Panc1 (cell line): ENCODE measurements around the gene SLC11A1. TPM values are rescaled to one million over a fixed set of nuclear protein-coding genes. Genes with fewer than 3 reads are reported as not detected.
A peak's percentile ranks its signal among the peaks of the same experiment; 100 is the strongest.

Experiments used
- ATAC-seq: fragments of 200-7000 bp; cut with Tn5 transposase; 2 replicates; pipeline ENCODE4 v1.9.1; 2020; ENCODE audit warnings: mild to moderate bottlenecking, moderate library complexity
- BruUV-seq: library from RNA; stranded (reverse); fragments of 400-500 nt; replicated peaks from 2 replicates; lab custom pipeline; 2021; lab: Mats Ljungman, UMichigan
- CTCF ChIA-PET: fragments of 300-600 bp; sonication (Branson Sonifier 250); formaldehyde crosslinking; loops from one replicate; lab custom pipeline; 2022; ENCODE audit warnings: antibody characterized with exemption; lab: Charles Lee
- POLR2A ChIA-PET: fragments of 300-600 bp; sonication (Branson Sonifier 250); formaldehyde crosslinking; loops from one replicate; lab custom pipeline; 2022; ENCODE audit warnings: antibody characterized with exemption; lab: Charles Lee
- DNase-seq: peaks from one replicate; pipeline ENCODE4 v3.0.0-alpha.2; 2010; ENCODE audit warnings: low read depth, low spot score
- H3K27ac ChIP-seq: 2 replicates; pipeline ENCODE4 v1.5.1; 2011; ENCODE audit warnings: mild to moderate bottlenecking, low read length, inconsistent platforms
- H3K27me3 ChIP-seq: fragments of 200-500 bp; sonication (Bioruptor generic); 2 replicates; pipeline ENCODE4 v1.6.0; 2014; ENCODE audit warnings: low read length, inconsistent platforms; ENCODE audit not compliant: control insufficient read depth, insufficient read depth
- H3K36me3 ChIP-seq: fragments of 200-500 bp; sonication (Bioruptor generic); 2 replicates; pipeline ENCODE4 v1.5.1; 2014; ENCODE audit warnings: inconsistent platforms, mild to moderate bottlenecking, low read length, moderate library complexity; ENCODE audit not compliant: control insufficient read depth, insufficient read depth
- H3K4me1 ChIP-seq: 2 replicates; pipeline ENCODE4 v1.5.1; 2011; ENCODE audit warnings: inconsistent platforms, mild to moderate bottlenecking, low read length, moderate library complexity; ENCODE audit not compliant: control insufficient read depth, insufficient read depth
- H3K4me3 ChIP-seq, 2 experiments: 2 replicates each; pipeline ENCODE4 v1.5.1; 2011 to 2012; ENCODE audit warnings: low read depth in 2 of 2, low read length in 2 of 2, mild to moderate bottlenecking in 2 of 2, inconsistent platforms in 1 of 2, moderate library complexity in 1 of 2
- H3K9me3 ChIP-seq: fragments of 200-500 bp; sonication (Bioruptor generic); 2 replicates; pipeline ENCODE4 v1.5.1; 2014; ENCODE audit warnings: low read depth, mild to moderate bottlenecking, inconsistent platforms, low read length, moderate library complexity; ENCODE audit not compliant: control insufficient read depth, insufficient read depth
- POLR2AphosphoS5 ChIP-seq: IDR thresholded peaks from 2 replicates; pipeline ENCODE4 v1.6.1; 2012; ENCODE audit warnings: mild to moderate bottlenecking, low read depth, low read length, moderate library complexity
- SIN3A ChIP-seq: IDR thresholded peaks from 2 replicates; pipeline ENCODE4 v1.6.1; 2012; ENCODE audit warnings: low read depth, mild to moderate bottlenecking, low read length, moderate library complexity, borderline replicate concordance; ENCODE audit not compliant: insufficient read depth
- TCF7L2 ChIP-seq: IDR thresholded peaks from 2 replicates; pipeline ENCODE4 v1.6.1; 2011; ENCODE audit warnings: mild to moderate bottlenecking, low read depth, low read length, inconsistent platforms
- in situ Hi-C: cut with HindIII; loops from 2 replicates; pipeline ENCODE4 v1.10.0; 2016; ENCODE audit warnings: low sequenced_read_pairs, low pct_unique_long_range_greater_than_20kb
- intact Hi-C: fragments of 100-400 bp; cut with micrococcal nuclease; formaldehyde crosslinking; loops from one replicate; pipeline ENCODE4 v1.10.0; 2022; ENCODE audit not compliant: unreplicated experiment
- total RNA-seq: library from RNA; stranded (reverse); gene quantifications from one replicate; pipeline ENCODE4 v1.2.1, GENCODE V29; 2021; ENCODE audit not compliant: unreplicated experiment
- TF ChIP-seq, protein P1 (sequence below): fragments of 450-650 bp; IDR thresholded peaks from 2 replicates; pipeline ENCODE4 v1.5.1; 2017; ENCODE audit warnings: mild to moderate bottlenecking
- TF ChIP-seq, protein P2 (sequence below), 2 experiments: IDR thresholded peaks; 2 replicates each; pipeline ENCODE4 v1.6.1; 2011 to 2012; ENCODE audit warnings: low read depth in 2 of 2, control low read depth in 1 of 2, low read length in 1 of 2, mild to moderate bottlenecking in 1 of 2, moderate library complexity in 1 of 2; ENCODE audit not compliant: insufficient read depth in 1 of 2

SLC11A1 gene
- total RNA-seq, 1 experiment from 2014 or later, result 0.31 TPM

DNA sequence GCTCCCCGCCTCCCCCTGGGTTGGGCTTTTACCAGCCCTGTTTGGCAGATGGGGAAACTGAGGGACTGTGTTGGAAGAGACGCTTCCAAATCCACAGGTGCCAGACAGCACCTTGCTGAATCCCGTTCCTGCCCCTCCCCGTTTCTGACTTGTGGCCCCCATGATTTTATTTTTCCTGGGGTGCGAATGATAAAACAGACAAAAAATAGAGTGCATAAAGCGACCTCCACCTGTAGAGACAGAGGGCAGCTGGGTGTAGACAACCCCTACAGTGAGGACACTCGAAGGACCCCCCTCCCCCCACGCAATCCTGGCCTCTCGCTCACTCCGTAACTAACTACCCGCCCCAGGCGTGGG, 15.4 kb downstream of the SLC11A1 start:
- in situ Hi-C loops (no loop called here), intact Hi-C loops (loop anchor here (2.0 kb wide), 1 partner anchor 97 kb away; no protein-coding TSS in a partner anchor)
- POLR2A ChIA-PET, result no interaction called here
- Histone ChIP-seq H3K4me1 (peaks cover 39% of the 10 kb centered on the region), H3K4me3 (peak overlapping the region; percentile 72 to 76), H3K36me3 (no peaks in the 10 kb centered on the region; the same call in 1 of the 2 replicates), H3K27me3 (no peaks in the 10 kb centered on the region), H3K27ac (peak overlapping the region; percentile 99), H3K9me3 (no peaks in the 10 kb centered on the region)
- TSS peak; percentile 89 for BruUV-seq
- no peak for DNase-seq
- no peak for ATAC-seq
- CTCF ChIA-PET, result interaction anchor here (0.8 kb wide), 1 partner anchor 11 kb away, joined by 6 read pairs; no protein-coding TSS in a partner anchor
- TF ChIP-seq TCF7L2, result no peak
- no peak for TF ChIP-seq POLR2AphosphoS5

DNA sequence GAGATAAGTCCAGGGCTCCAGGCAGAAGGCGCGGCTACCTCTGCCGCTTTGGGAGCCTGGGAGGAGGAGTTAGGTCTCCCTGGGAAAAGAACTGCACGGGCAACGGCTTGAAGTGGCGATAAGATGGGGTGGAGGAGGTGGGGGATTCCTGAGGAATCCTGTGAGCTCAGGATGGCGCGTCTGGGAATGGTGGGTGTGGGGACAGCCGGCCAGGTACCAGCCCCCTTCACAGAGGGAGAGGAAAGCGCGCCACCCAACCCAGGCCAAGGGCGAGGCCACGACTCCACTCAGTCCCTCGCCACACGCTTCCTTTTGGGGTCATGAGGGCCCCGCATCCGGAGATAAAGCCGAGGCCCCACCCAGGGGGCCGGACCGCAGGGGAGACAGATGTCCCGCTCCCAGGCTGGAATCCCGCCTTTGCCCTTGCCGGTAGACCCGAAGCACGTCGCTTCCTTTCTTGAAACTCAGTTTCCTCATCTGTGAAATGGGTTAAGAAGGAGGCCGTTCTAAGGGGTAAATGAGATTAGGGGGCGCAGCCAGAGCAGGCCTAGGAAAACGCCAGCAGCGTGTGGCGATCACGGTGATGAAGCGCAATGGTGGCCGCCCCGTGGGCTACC, 15.9 kb downstream of the SLC11A1 start:
- ChIA-PET CTCF (interaction anchor here (0.8 kb wide), 1 partner anchor 10 kb away, joined by 6 read pairs; no protein-coding TSS in a partner anchor), POLR2A (no interaction called here)
- in situ Hi-C loops, result no loop called here
- intact Hi-C loops, result loop anchor here (2.0 kb wide), 1 partner anchor 97 kb away; no protein-coding TSS in a partner anchor
- DNase-seq (no peak), ATAC-seq (peak; percentile 32)
- no peaks in the 10 kb centered on the region for H3K27me3 ChIP-seq
- H3K4me3 ChIP-seq, result peak overlapping the region; percentile 72 to 76
- BruUV-seq, result no TSS peak
- H3K36me3 ChIP-seq, result no peaks in the 10 kb centered on the region; the same call in none of the 2 replicates
- H3K27ac ChIP-seq, result peak overlapping the region; percentile 99
- peaks cover 42% of the 10 kb centered on the region for H3K4me1 ChIP-seq
- TF ChIP-seq TCF7L2, result peak; percentile 54; the same call in 1 of the 2 replicates
- TF ChIP-seq, protein P1, sequence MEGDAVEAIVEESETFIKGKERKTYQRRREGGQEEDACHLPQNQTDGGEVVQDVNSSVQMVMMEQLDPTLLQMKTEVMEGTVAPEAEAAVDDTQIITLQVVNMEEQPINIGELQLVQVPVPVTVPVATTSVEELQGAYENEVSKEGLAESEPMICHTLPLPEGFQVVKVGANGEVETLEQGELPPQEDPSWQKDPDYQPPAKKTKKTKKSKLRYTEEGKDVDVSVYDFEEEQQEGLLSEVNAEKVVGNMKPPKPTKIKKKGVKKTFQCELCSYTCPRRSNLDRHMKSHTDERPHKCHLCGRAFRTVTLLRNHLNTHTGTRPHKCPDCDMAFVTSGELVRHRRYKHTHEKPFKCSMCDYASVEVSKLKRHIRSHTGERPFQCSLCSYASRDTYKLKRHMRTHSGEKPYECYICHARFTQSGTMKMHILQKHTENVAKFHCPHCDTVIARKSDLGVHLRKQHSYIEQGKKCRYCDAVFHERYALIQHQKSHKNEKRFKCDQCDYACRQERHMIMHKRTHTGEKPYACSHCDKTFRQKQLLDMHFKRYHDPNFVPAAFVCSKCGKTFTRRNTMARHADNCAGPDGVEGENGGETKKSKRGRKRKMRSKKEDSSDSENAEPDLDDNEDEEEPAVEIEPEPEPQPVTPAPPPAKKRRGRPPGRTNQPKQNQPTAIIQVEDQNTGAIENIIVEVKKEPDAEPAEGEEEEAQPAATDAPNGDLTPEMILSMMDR, result no peak
- peak; percentile 72 for TF ChIP-seq POLR2AphosphoS5
- no peak for TF ChIP-seq SIN3A
- TF ChIP-seq, protein P2, sequence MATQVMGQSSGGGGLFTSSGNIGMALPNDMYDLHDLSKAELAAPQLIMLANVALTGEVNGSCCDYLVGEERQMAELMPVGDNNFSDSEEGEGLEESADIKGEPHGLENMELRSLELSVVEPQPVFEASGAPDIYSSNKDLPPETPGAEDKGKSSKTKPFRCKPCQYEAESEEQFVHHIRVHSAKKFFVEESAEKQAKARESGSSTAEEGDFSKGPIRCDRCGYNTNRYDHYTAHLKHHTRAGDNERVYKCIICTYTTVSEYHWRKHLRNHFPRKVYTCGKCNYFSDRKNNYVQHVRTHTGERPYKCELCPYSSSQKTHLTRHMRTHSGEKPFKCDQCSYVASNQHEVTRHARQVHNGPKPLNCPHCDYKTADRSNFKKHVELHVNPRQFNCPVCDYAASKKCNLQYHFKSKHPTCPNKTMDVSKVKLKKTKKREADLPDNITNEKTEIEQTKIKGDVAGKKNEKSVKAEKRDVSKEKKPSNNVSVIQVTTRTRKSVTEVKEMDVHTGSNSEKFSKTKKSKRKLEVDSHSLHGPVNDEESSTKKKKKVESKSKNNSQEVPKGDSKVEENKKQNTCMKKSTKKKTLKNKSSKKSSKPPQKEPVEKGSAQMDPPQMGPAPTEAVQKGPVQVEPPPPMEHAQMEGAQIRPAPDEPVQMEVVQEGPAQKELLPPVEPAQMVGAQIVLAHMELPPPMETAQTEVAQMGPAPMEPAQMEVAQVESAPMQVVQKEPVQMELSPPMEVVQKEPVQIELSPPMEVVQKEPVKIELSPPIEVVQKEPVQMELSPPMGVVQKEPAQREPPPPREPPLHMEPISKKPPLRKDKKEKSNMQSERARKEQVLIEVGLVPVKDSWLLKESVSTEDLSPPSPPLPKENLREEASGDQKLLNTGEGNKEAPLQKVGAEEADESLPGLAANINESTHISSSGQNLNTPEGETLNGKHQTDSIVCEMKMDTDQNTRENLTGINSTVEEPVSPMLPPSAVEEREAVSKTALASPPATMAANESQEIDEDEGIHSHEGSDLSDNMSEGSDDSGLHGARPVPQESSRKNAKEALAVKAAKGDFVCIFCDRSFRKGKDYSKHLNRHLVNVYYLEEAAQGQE (IDR thresholded peaks at IDR 0.05; ENCODE audit: insufficient read depth in 1 of 2, low read depth in 2 of 2, low read length in 1 of 2), result no peak
- H3K9me3 ChIP-seq, result no peaks in the 10 kb centered on the region
